Trophoblast cell (in vitro differentiated cells and primary cell): ENCODE measurements around the gene LTF.
"Not testable (repeated sequence)": the region's sequence is repeated elsewhere in the genome, so short reads cannot be mapped to it uniquely, and the experiment has no call there.

Source experiments
- DNase-seq, 2 donors: peaks; one replicate each; pipeline ENCODE4 v3.0.0-alpha.2; 2016
- H2AFZ ChIP-seq: 2 replicates; pipeline ENCODE4 v1.6.1; 2013; ENCODE audit warnings: low read length, moderate library complexity, mild to moderate bottlenecking; ENCODE audit not compliant: insufficient read depth, poor library complexity
- H2AK5ac ChIP-seq: 2 replicates; pipeline ENCODE4 v1.6.1; 2013; ENCODE audit warnings: mild to moderate bottlenecking, low read length
- H2BK120ac ChIP-seq: 2 replicates; pipeline ENCODE4 v1.6.1; 2013; ENCODE audit warnings: low read length, mild to moderate bottlenecking, moderate library complexity; ENCODE audit not compliant: insufficient read depth, poor library complexity
- H2BK12ac ChIP-seq: 2 replicates; pipeline ENCODE4 v1.6.1; 2013; ENCODE audit warnings: mild to moderate bottlenecking, low read length, moderate library complexity
- H2BK5ac ChIP-seq: 2 replicates; pipeline ENCODE4 v1.6.1; 2013; ENCODE audit warnings: low read length, low read depth, moderate library complexity, mild to moderate bottlenecking; ENCODE audit not compliant: poor library complexity
- H3K14ac ChIP-seq: 2 replicates; pipeline ENCODE4 v1.6.1; 2013; ENCODE audit warnings: mild to moderate bottlenecking, low read length
- H3K18ac ChIP-seq: 2 replicates; pipeline ENCODE4 v1.6.1; 2013; ENCODE audit warnings: mild to moderate bottlenecking, low read length
- H3K23ac ChIP-seq: 2 replicates; pipeline ENCODE4 v1.6.1; 2013; ENCODE audit warnings: low read length
- H3K27ac ChIP-seq: 2 replicates; pipeline ENCODE4 v1.5.1; 2013; ENCODE audit warnings: low read depth, mild to moderate bottlenecking, inconsistent platforms, low read length, moderate library complexity
- H3K27me3 ChIP-seq: 2 replicates; pipeline ENCODE4 v1.6.1; 2013; ENCODE audit warnings: inconsistent platforms, mild to moderate bottlenecking, low read length, moderate library complexity; ENCODE audit not compliant: insufficient read depth
- H3K36me3 ChIP-seq, 2 experiments: 1 replicate in 1 of 2; 2 replicates in 1 of 2; pipeline ENCODE4 v1.6.1; 2013; ENCODE audit warnings: low read length in 2 of 2, mild to moderate bottlenecking in 2 of 2, moderate library complexity in 1 of 2; ENCODE audit not compliant: insufficient read depth in 2 of 2, control insufficient read depth in 1 of 2
- H3K4ac ChIP-seq: 2 replicates; pipeline ENCODE4 v1.6.1; 2013; ENCODE audit warnings: low read depth, mild to moderate bottlenecking, low read length, moderate library complexity
- H3K4me1 ChIP-seq, 2 experiments: 1 replicate in 1 of 2; 2 replicates in 1 of 2; pipeline ENCODE4 v1.6.1; 2013; ENCODE audit warnings: low read length in 2 of 2, mild to moderate bottlenecking in 2 of 2, moderate library complexity in 1 of 2; ENCODE audit not compliant: insufficient read depth in 2 of 2, control insufficient read depth in 1 of 2
- H3K4me2 ChIP-seq: 2 replicates; pipeline ENCODE4 v1.6.1; 2013; ENCODE audit warnings: inconsistent platforms, mild to moderate bottlenecking, low read length, moderate library complexity
- H3K4me3 ChIP-seq: 2 replicates; pipeline ENCODE4 v1.5.1; 2013; ENCODE audit warnings: mild to moderate bottlenecking, low read depth, low read length, inconsistent platforms
- H3K79me1 ChIP-seq: one replicate; pipeline ENCODE4 v1.6.1; 2013; ENCODE audit warnings: low read length
- H3K79me2 ChIP-seq: 2 replicates; pipeline ENCODE4 v1.6.1; 2013; ENCODE audit warnings: low read length, mild to moderate bottlenecking; ENCODE audit not compliant: control insufficient read depth, insufficient read depth, poor library complexity
- H3K9ac ChIP-seq: 2 replicates; pipeline ENCODE4 v1.6.1; 2013; ENCODE audit warnings: mild to moderate bottlenecking, low read length
- H3K9me3 ChIP-seq: 2 replicates; pipeline ENCODE4 v1.6.1; 2013; ENCODE audit warnings: low read depth, mild to moderate bottlenecking, control low read depth, inconsistent platforms, low read length; ENCODE audit not compliant: insufficient read depth
- H4K12ac ChIP-seq: 2 replicates; pipeline ENCODE4 v1.6.1; 2013; ENCODE audit warnings: low read depth, mild to moderate bottlenecking, low read length, moderate library complexity
- H4K8ac ChIP-seq: 2 replicates; pipeline ENCODE4 v1.6.1; 2013; ENCODE audit warnings: low read depth, mild to moderate bottlenecking, low read length, moderate library complexity
- H4K91ac ChIP-seq: one replicate; pipeline ENCODE4 v1.6.1; 2013; ENCODE audit warnings: low read depth, mild to moderate bottlenecking, low read length, moderate library complexity
- WGBS: extraction: QIAGEN DNeasy Blood & Tissue Kit; methylation state at CpG from one replicate; pipeline ENCODE4 v1.1.7; 2013; ENCODE audit warnings: missing lambda C conversion rate; ENCODE audit not compliant: insufficient read length, insufficient coverage; ENCODE audit errors: extremely low coverage; 5-methylcytosine and 5-hydroxymethylcytosine counted together

Gene LTF

DNA sequence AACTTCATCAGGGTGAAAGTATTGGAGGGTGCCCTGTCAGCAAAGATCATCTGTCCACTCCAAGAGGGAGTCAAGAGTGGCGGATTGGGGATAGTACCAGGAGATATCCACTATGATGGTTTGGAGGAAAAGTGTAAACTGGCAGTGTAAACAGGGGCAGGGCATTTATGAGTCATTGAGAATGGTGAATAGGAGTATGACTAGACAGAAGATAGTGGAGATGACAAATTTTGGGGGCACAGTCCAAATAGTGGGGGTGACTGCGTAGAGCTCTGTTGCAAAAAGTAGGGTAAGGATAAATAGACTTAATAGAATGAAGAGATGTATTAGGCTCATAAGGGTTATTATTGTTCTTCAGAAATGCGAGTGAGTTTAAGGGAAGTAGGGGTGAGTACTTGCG lies 75.9 kb downstream of the LTF start:
- not testable (repeated sequence) for H3K4me2 ChIP-seq, H2BK12ac ChIP-seq

DNA sequence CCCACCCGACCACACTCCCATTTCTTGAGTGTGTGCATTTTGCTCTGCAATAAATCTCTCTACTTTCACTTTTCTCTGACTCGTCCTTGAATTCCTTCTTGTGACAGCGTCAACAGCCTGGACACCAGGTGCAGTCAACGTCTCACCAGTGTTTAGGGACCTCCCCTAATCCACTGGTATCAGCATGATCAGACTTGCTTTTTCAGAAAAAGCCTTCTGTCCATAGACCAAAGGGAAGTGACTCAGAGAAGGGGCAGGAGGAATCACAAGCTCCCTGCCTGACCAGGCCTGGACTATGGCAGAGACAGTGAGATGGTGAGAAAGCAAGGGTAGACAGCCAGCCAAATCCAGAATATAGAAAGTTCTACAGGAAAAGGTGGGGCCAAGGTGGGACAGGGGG lies 78.5 kb downstream of the LTF start:
- Histone ChIP-seq H3K27me3 (no peaks in the 10 kb centered on the region), H3K18ac (no peak overlapping the region), H3K79me2 (no peaks in the 10 kb centered on the region), H2AK5ac (no peak overlapping the region), H3K23ac (no peak overlapping the region), H2BK5ac (no peak overlapping the region), H2BK12ac (no peak overlapping the region), H4K8ac (no peak overlapping the region), H2AFZ (no peak overlapping the region), H3K14ac (no peak overlapping the region), H4K12ac (no peak overlapping the region), H4K91ac (no peak overlapping the region), H3K4ac (no peak overlapping the region), H3K4me3 (no peak overlapping the region), H3K36me3 (no peaks in the 10 kb centered on the region), H3K4me1 (peaks cover 5 to 10% of the 10 kb centered on the region in 2 experiments), H3K79me1 (no peaks in the 10 kb centered on the region), H3K9me3 (no peaks in the 10 kb centered on the region), H2BK120ac (no peak overlapping the region), H3K27ac (no peak overlapping the region), H3K4me2 (no peak overlapping the region), H3K9ac (no peak overlapping the region)
- peak; percentile 84 to 93 for DNase-seq
- WGBS = no CpG with 5 or more reads among the region's 4 CpGs

More for the DNA sequence above, 75.9 kb downstream of the LTF start:
- H2BK5ac ChIP-seq, H2AK5ac ChIP-seq, H3K9me3 ChIP-seq, H3K27me3 ChIP-seq, H3K79me2 ChIP-seq, H3K27ac ChIP-seq, H3K36me3 ChIP-seq, H3K4me3 ChIP-seq, H4K8ac ChIP-seq, H3K9ac ChIP-seq, H2BK120ac ChIP-seq, H3K23ac ChIP-seq, H3K14ac ChIP-seq, DNase-seq, H3K79me1 ChIP-seq, H3K4ac ChIP-seq, H4K91ac ChIP-seq, H4K12ac ChIP-seq, H2AFZ ChIP-seq, H3K18ac ChIP-seq: not testable (repeated sequence)
- no CpG with 5 or more reads among the region's 4 CpGs for WGBS
- peaks cover 5 to 15% of the 10 kb centered on the region in 2 experiments for H3K4me1 ChIP-seq
